ENCODE measurements around the gene SETBP1.

Gene SETBP1

GRCh38 chr18:45023519-45023918 is 342.8 kb downstream of the SETBP1 start:
- TF ChIP-seq ESRRG (CRISPR knock-in tag; IDR thresholded peaks at IDR 0.05) (no peak), TSHZ2 (CRISPR knock-in tag; IDR thresholded peaks at IDR 0.05) (no peak), TOX (CRISPR knock-in tag; IDR thresholded peaks at IDR 0.05; ENCODE audit: borderline replicate concordance) (no peak), RARB (CRISPR knock-in tag; IDR thresholded peaks at IDR 0.05) (no peak), ZNF8 (CRISPR knock-in tag; IDR thresholded peaks at IDR 0.05) (no peak), SNAI2 (CRISPR knock-in tag; IDR thresholded peaks at IDR 0.05) (no peak), PPARA (CRISPR knock-in tag; IDR thresholded peaks at IDR 0.05; ENCODE audit: borderline replicate concordance) (no peak)
- ATAC-seq: no peak

DNA sequence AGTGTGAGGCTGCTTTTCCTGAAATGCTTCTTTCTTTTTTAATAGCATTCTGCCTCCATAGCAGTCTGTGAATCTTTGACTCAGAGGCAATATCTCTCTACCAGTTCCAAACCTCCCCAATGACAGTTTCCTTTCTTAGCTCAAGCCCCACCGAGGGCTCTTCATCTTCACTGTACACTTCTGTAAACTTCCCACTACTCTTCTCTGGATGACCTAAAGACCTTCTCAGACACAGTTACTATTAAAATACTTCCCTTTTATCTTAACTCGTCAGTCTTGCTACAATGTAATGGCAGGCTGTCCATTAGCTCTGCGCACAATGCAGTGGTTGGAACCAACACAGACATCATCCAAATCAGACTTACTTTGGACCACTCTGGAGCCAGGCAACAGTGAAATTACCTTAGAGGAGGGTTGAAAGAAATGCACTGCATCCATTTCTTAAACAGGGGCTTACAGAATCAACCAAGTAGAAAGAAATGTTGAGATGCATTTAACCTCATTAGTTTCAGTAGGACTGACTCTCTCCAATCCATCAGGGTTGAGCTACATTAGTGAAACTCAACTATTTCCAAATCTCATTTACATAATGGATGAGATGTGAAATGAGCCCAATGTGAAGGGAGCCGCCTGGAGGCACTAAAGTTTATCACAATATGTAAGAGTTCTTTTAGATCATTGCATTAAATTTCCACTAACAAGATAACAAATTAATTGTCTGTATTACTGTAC is 343.8 kb downstream of the SETBP1 start:
- no peak for ATAC-seq
- TF ChIP-seq BACH2 (CRISPR knock-in tag; IDR thresholded peaks at IDR 0.05; ENCODE audit: borderline replicate concordance): no peak
- TF ChIP-seq ZNF565 (CRISPR knock-in tag; conservative IDR thresholded peaks at IDR 0.05; ENCODE audit: low read depth): no peak
- TF ChIP-seq ZNF8 (CRISPR knock-in tag; IDR thresholded peaks at IDR 0.05): no peak
- TF ChIP-seq SNAI2 (CRISPR knock-in tag; IDR thresholded peaks at IDR 0.05): no peak

- TF ChIP-seq RARB (CRISPR knock-in tag; IDR thresholded peaks at IDR 0.05): no peak
- TF ChIP-seq TSHZ2 (CRISPR knock-in tag; IDR thresholded peaks at IDR 0.05): no peak
- TF ChIP-seq PATZ1 (CRISPR knock-in tag; IDR thresholded peaks at IDR 0.05; ENCODE audit: borderline replicate concordance): no peak
- ATAC-seq: no peak
Observed at GRCh38 chr18:45025089-45025450, 344.4 kb downstream of the SETBP1 start.

- ATAC-seq: no peak
- TF ChIP-seq PATZ1 (CRISPR knock-in tag; IDR thresholded peaks at IDR 0.05; ENCODE audit: borderline replicate concordance) (no peak), TCF4 (CRISPR knock-in tag; IDR thresholded peaks at IDR 0.05; ENCODE audit: borderline replicate concordance) (no peak), CSDC2 (CRISPR knock-in tag; IDR thresholded peaks at IDR 0.05) (no peak), GLIS3 (CRISPR knock-in tag; IDR thresholded peaks at IDR 0.05) (no peak), TOX (CRISPR knock-in tag; IDR thresholded peaks at IDR 0.05; ENCODE audit: borderline replicate concordance) (no peak), PPARA (CRISPR knock-in tag; IDR thresholded peaks at IDR 0.05; ENCODE audit: borderline replicate concordance) (no peak), ZC3H10 (CRISPR knock-in tag; IDR thresholded peaks at IDR 0.05) (no peak), OSR1 (CRISPR knock-in tag; IDR thresholded peaks at IDR 0.05) (no peak), ARNTL (CRISPR knock-in tag; IDR thresholded peaks at IDR 0.05; ENCODE audit: borderline replicate concordance, low read depth) (no peak), CSRNP3 (CRISPR knock-in tag; IDR thresholded peaks at IDR 0.05) (no peak), ISL1 (CRISPR knock-in tag; IDR thresholded peaks at IDR 0.05) (no peak), TSHZ2 (CRISPR knock-in tag; IDR thresholded peaks at IDR 0.05) (no peak)
- TF ChIP-seq, protein P1, sequence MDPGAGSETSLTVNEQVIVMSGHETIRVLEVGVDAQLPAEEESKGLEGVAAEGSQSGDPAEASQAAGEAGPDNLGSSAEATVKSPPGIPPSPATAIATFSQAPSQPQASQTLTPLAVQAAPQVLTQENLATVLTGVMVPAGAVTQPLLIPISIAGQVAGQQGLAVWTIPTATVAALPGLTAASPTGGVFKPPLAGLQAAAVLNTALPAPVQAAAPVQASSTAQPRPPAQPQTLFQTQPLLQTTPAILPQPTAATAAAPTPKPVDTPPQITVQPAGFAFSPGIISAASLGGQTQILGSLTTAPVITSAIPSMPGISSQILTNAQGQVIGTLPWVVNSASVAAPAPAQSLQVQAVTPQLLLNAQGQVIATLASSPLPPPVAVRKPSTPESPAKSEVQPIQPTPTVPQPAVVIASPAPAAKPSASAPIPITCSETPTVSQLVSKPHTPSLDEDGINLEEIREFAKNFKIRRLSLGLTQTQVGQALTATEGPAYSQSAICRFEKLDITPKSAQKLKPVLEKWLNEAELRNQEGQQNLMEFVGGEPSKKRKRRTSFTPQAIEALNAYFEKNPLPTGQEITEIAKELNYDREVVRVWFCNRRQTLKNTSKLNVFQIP (CRISPR knock-in tag; IDR thresholded peaks at IDR 0.05; ENCODE audit: borderline replicate concordance, low read depth): no peak
Observed at GRCh38 chr18:45026162-45026561, 345.5 kb downstream of the SETBP1 start.

Data from SK-N-SH treated with all-trans-retinoic acid at 6 μM for 48 hours (cell line).